GM12878 (cell line): ENCODE data around the gene DPH1. TPM values are rescaled to one million over a fixed set of nuclear protein-coding genes. Genes with fewer than 3 reads are reported as not detected.

Experiments used
- FOS ChIP-seq: IDR thresholded peaks from 3 replicates; pipeline ENCODE4 v1.6.1; 2011; ENCODE audit warnings: borderline replicate concordance; ENCODE audit not compliant: insufficient read length; ENCODE audit errors: extremely low read depth
- FOXM1 ChIP-seq: IDR thresholded peaks from 2 replicates; pipeline ENCODE4 v1.6.1; 2012; ENCODE audit warnings: low read depth, mild to moderate bottlenecking, inconsistent platforms, low read length, moderate library complexity
- HCFC1 ChIP-seq: fragments of 150-350 bp; IDR thresholded peaks from 2 replicates; pipeline ENCODE4 v1.6.1; 2014; ENCODE audit warnings: low read length
- MTA2 ChIP-seq: fragments of 450-650 bp; IDR thresholded peaks from 2 replicates; pipeline ENCODE4 v1.6.1; 2016; ENCODE audit warnings: low read depth, mild to moderate bottlenecking, moderate library complexity
- NFIC ChIP-seq: IDR thresholded peaks from 2 replicates; pipeline ENCODE4 v1.6.1; 2012; ENCODE audit warnings: low read depth, mild to moderate bottlenecking, inconsistent platforms, low read length, moderate library complexity
- SIX5 ChIP-seq: IDR thresholded peaks from 2 replicates; pipeline ENCODE4 v1.6.1; 2011; ENCODE audit warnings: mild to moderate bottlenecking, low read depth, low read length, moderate library complexity; ENCODE audit not compliant: severe bottlenecking
- SREBF2 ChIP-seq: IDR thresholded peaks from 2 replicates; pipeline ENCODE4 v1.6.1; 2012; ENCODE audit warnings: mild to moderate bottlenecking, low read length
- SUZ12 ChIP-seq: fragments of 200-600 bp; sonication (generic); IDR thresholded peaks from one replicate; pipeline ENCODE4 v1.6.1; 2018; ENCODE audit warnings: antibody characterized with exemption, mild to moderate bottlenecking; ENCODE audit not compliant: unreplicated experiment
- ZBED1 ChIP-seq: IDR thresholded peaks from 2 replicates; pipeline ENCODE4 v1.6.1; 2016; ENCODE audit warnings: borderline replicate concordance
- ZNF24 ChIP-seq: fragments of 450-650 bp; IDR thresholded peaks from 2 replicates; pipeline ENCODE4 v1.6.1; 2017; ENCODE audit warnings: antibody characterized with exemption, mild to moderate bottlenecking
- polyA plus RNA-seq, 11 experiments: library from polyadenylated mRNA; depleted of rRNA in 4 of 11; unstranded in 6 of 11; stranded (reverse) in 5 of 11; fragments of >200 nt; fragmentation: Nextera tagmentation in 4 of 11; fragmentation: Illumina TruSeq in 1 of 11; extraction: Ambion mirVana in 4 of 11; extraction: Trizol in 1 of 11; gene quantifications; 1 replicate in 1 of 11; 2 replicates in 10 of 11; pipeline versions ENCODE4 v1.2.1 to v1.2.3, GENCODE V29; 2011 to 2016; ENCODE audit warnings: inconsistent platforms in 2 of 11, missing spikeins in 2 of 11, low read depth in 1 of 11
- total RNA-seq, 4 experiments: library from RNA; depleted of rRNA in 3 of 4; stranded (reverse); fragments of >200 nt in 3 of 4; fragmentation: Illumina TruSeq in 1 of 4; extraction: Trizol in 1 of 4; gene quantifications; 2 replicates each; pipeline versions ENCODE4 v1.2.1 to v1.2.3, GENCODE V29; 2013 to 2021
- TF ChIP-seq, protein P1 (sequence below): IDR thresholded peaks from 2 replicates; pipeline ENCODE4 v1.6.1; 2012; ENCODE audit warnings: low read depth, low read length, improper control_type of control experiment
- TF ChIP-seq, protein P2 (sequence below): fragments of 450-650 bp; IDR thresholded peaks from 2 replicates; pipeline ENCODE4 v1.6.1; 2018; ENCODE audit warnings: mild to moderate bottlenecking, low read depth, moderate library complexity; ENCODE audit not compliant: partially characterized antibody
- TF ChIP-seq, protein P3 (sequence below): IDR thresholded peaks from 2 replicates; pipeline ENCODE4 v1.6.1; 2012; ENCODE audit warnings: improper control_type of control experiment, low read depth, low read length; ENCODE audit not compliant: insufficient replicate concordance
- TF ChIP-seq, protein P4 (sequence below): IDR thresholded peaks from 2 replicates; pipeline ENCODE4 v1.6.1; 2011; ENCODE audit warnings: low read depth, mild to moderate bottlenecking, low read length, moderate library complexity, borderline replicate concordance; ENCODE audit errors: extremely low read depth
- TF ChIP-seq, protein P5 (sequence below): IDR thresholded peaks from 2 replicates; pipeline ENCODE4 v1.6.1; 2012; ENCODE audit warnings: low read depth, low read length, improper control_type of control experiment

The DPH1 gene
- total and polyA plus RNA-seq, 10 of the 15 experiments (the other 5 are each of a cell fraction or from before 2014, with no cell fraction given), result 0.29 to 33.6 (median 20.2) TPM

DNA sequence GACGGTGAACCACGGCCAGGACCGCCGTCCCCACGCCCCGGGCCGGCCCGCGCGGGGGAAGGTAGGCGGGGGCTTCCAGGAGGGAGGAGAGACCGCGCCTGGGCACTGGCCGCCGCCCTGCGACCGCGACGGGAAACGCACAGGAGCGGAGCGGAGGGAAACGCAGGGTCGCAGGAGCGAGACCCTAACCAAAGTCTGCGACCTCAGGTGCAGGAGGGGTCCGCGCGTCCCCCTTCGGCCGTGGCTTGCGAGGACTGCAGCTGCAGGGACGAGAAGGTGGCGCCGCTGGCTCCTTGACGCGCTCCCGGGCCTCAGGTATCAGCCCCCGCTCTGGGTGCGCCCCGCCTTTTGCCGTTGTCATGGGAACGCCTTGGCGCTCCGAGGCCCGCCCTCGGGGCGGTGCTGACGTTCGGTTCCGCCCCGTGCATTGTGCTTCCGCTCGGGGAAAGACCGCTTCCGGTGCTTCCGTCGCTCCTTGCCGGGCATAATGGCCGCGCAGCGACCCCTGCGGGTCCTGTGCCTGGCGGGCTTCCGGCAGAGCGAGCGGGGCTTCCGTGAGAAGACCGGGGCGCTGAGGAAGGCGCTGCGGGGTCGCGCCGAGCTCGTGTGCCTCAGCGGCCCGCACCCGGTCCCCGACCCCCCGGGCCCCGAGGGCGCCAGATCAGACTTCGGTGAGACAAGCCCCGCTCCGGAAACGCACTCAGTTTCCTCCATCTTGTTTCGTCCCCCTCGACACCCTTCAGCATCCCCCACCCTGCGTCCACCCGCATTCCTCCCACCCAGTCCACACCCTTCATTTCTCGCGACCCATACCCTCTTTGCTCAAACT, 11.8 kb downstream of the DPH1 start, which contains the start of gene OVCA2 (continued):
- TF ChIP-seq FOXM1, result no peak
- TF ChIP-seq, protein P1, sequence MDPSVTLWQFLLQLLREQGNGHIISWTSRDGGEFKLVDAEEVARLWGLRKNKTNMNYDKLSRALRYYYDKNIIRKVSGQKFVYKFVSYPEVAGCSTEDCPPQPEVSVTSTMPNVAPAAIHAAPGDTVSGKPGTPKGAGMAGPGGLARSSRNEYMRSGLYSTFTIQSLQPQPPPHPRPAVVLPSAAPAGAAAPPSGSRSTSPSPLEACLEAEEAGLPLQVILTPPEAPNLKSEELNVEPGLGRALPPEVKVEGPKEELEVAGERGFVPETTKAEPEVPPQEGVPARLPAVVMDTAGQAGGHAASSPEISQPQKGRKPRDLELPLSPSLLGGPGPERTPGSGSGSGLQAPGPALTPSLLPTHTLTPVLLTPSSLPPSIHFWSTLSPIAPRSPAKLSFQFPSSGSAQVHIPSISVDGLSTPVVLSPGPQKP, result peak; percentile 92
- TF ChIP-seq, protein P2, sequence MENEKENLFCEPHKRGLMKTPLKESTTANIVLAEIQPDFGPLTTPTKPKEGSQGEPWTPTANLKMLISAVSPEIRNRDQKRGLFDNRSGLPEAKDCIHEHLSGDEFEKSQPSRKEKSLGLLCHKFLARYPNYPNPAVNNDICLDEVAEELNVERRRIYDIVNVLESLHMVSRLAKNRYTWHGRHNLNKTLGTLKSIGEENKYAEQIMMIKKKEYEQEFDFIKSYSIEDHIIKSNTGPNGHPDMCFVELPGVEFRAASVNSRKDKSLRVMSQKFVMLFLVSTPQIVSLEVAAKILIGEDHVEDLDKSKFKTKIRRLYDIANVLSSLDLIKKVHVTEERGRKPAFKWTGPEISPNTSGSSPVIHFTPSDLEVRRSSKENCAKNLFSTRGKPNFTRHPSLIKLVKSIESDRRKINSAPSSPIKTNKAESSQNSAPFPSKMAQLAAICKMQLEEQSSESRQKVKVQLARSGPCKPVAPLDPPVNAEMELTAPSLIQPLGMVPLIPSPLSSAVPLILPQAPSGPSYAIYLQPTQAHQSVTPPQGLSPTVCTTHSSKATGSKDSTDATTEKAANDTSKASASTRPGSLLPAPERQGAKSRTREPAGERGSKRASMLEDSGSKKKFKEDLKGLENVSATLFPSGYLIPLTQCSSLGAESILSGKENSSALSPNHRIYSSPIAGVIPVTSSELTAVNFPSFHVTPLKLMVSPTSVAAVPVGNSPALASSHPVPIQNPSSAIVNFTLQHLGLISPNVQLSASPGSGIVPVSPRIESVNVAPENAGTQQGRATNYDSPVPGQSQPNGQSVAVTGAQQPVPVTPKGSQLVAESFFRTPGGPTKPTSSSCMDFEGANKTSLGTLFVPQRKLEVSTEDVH, result peak; percentile 57
- no peak for TF ChIP-seq ZNF24
- no peak for TF ChIP-seq NFIC
- TF ChIP-seq SREBF2, result 0 out of 2 replicates have a peak, but pooled peaks have one; percentile 41
- peak; percentile 88 for TF ChIP-seq HCFC1
- no peak for TF ChIP-seq MTA2
- peak; percentile 82 for TF ChIP-seq SIX5
- TF ChIP-seq, protein P3, sequence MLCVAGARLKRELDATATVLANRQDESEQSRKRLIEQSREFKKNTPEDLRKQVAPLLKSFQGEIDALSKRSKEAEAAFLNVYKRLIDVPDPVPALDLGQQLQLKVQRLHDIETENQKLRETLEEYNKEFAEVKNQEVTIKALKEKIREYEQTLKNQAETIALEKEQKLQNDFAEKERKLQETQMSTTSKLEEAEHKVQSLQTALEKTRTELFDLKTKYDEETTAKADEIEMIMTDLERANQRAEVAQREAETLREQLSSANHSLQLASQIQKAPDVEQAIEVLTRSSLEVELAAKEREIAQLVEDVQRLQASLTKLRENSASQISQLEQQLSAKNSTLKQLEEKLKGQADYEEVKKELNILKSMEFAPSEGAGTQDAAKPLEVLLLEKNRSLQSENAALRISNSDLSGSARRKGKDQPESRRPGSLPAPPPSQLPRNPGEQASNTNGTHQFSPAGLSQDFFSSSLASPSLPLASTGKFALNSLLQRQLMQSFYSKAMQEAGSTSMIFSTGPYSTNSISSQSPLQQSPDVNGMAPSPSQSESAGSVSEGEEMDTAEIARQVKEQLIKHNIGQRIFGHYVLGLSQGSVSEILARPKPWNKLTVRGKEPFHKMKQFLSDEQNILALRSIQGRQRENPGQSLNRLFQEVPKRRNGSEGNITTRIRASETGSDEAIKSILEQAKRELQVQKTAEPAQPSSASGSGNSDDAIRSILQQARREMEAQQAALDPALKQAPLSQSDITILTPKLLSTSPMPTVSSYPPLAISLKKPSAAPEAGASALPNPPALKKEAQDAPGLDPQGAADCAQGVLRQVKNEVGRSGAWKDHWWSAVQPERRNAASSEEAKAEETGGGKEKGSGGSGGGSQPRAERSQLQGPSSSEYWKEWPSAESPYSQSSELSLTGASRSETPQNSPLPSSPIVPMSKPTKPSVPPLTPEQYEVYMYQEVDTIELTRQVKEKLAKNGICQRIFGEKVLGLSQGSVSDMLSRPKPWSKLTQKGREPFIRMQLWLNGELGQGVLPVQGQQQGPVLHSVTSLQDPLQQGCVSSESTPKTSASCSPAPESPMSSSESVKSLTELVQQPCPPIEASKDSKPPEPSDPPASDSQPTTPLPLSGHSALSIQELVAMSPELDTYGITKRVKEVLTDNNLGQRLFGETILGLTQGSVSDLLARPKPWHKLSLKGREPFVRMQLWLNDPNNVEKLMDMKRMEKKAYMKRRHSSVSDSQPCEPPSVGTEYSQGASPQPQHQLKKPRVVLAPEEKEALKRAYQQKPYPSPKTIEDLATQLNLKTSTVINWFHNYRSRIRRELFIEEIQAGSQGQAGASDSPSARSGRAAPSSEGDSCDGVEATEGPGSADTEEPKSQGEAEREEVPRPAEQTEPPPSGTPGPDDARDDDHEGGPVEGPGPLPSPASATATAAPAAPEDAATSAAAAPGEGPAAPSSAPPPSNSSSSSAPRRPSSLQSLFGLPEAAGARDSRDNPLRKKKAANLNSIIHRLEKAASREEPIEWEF, result no peak
- TF ChIP-seq, protein P4, sequence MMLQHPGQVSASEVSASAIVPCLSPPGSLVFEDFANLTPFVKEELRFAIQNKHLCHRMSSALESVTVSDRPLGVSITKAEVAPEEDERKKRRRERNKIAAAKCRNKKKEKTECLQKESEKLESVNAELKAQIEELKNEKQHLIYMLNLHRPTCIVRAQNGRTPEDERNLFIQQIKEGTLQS, result no peak
- TF ChIP-seq ZBED1, result peak; percentile 25; the same call in 1 of the 2 replicates
- TF ChIP-seq, protein P5, sequence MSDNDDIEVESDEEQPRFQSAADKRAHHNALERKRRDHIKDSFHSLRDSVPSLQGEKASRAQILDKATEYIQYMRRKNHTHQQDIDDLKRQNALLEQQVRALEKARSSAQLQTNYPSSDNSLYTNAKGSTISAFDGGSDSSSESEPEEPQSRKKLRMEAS, result peak; percentile 39; the same call in 1 of the 2 replicates
- TF ChIP-seq FOS, result no peak
- no peak for TF ChIP-seq SUZ12
